Stimulated activated CD8-positive, alpha-beta memory T cell treated with anti-CD3 and anti-CD28 coated beads, Interleukin-4, amount 100 ng/mL, for 48 hours (primary cell): ENCODE measurements around the gene MYO3B.

Experiments
- DNase-seq: peaks from one replicate; pipeline ENCODE4 v3.0.0-alpha.2; 2020

Gene MYO3B

GRCh38 chr2:170161516-170162270 lies 16.3 kb upstream of the MYO3B start:
- DNase-seq: no peak

- no peak for DNase-seq
These were observed 15.7 kb upstream of the MYO3B start for GRCh38 chr2:170162271-170162632.

GRCh38 chr2:170163411-170164065 lies 14.4 kb upstream of the MYO3B start:
- no peak for DNase-seq

- no peak for DNase-seq
These were observed 12.8 kb upstream of the MYO3B start for GRCh38 chr2:170165129-170165528.

GRCh38 chr2:170166735-170167134 lies 11.2 kb upstream of the MYO3B start:
- no peak for DNase-seq

- DNase-seq: no peak
These were observed 7.5 kb upstream of the MYO3B start for GRCh38 chr2:170170281-170171040.

GRCh38 chr2:170176212-170176611 lies 1.7 kb upstream of the MYO3B start:
- DNase-seq: no peak

- no peak for DNase-seq
These were observed 2.2 kb downstream of the MYO3B start for GRCh38 chr2:170180031-170180566.

- DNase-seq: no peak
These were observed 3.7 kb downstream of the MYO3B start for GRCh38 chr2:170181602-170182001.

- DNase-seq: no peak
These were observed 7.4 kb downstream of the MYO3B start for GRCh38 chr2:170185319-170185718.

- no peak for DNase-seq
These were observed 11.8 kb downstream of the MYO3B start for GRCh38 chr2:170189757-170190156.

GRCh38 chr2:170190172-170190571 lies 12.2 kb downstream of the MYO3B start:
- no peak for DNase-seq

GRCh38 chr2:170191166-170191866 lies 13.4 kb downstream of the MYO3B start:
- DNase-seq: no peak

GRCh38 chr2:170196963-170197362 lies 19.0 kb downstream of the MYO3B start:
- DNase-seq: no peak

- DNase-seq: no peak
These were observed 23.3 kb downstream of the MYO3B start for GRCh38 chr2:170201275-170201674.

- no peak for DNase-seq
These were observed 23.9 kb downstream of the MYO3B start for GRCh38 chr2:170201734-170202393.

- DNase-seq: no peak
These were observed 24.5 kb downstream of the MYO3B start for GRCh38 chr2:170202437-170202836.

GRCh38 chr2:170204298-170204951 lies 26.5 kb downstream of the MYO3B start:
- DNase-seq: no peak

- no peak for DNase-seq
These were observed 28.3 kb downstream of the MYO3B start for GRCh38 chr2:170206246-170206645.

- DNase-seq: no peak
These were observed 29.0 kb downstream of the MYO3B start for GRCh38 chr2:170206805-170207407.

GRCh38 chr2:170207901-170208300 lies 30.0 kb downstream of the MYO3B start:
- DNase-seq: no peak
